22Rv1 (cell line): ENCODE results near the gene PTK6.

Experiments used
- H3K27ac ChIP-seq: fragments of 450-650 bp; 2 replicates; pipeline ENCODE4 v1.5.1; 2017
- CTCF ChIP-seq: fragments of 450-650 bp; IDR thresholded peaks from 2 replicates; pipeline ENCODE4 v1.5.1; 2017; ENCODE audit warnings: mild to moderate bottlenecking
- ZFX ChIP-seq: fragments of 450-650 bp; IDR thresholded peaks from 2 replicates; pipeline ENCODE4 v1.6.1; 2017; ENCODE audit warnings: antibody characterized with exemption, borderline replicate concordance

Gene PTK6

DNA sequence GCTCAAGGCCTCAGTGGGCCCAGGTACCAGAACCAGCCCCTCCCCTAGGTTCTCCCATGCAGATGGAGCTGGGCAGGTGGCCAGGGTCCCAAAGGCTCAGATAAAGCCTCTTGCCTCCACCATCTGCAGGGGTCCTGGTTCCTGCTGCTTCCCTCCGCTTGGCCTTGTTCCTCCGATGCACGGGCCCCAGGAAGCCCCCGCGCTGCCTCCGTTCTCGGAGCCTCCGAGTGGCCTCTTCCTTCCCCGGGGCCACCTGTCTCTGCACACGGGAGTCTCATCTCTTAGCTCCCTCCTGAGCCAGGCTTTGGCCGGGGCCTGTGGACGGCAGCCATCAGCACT is 1.9 kb upstream of the PTK6 start:
- no peak for TF ChIP-seq ZFX
- no peak for TF ChIP-seq CTCF
- H3K27ac ChIP-seq = peak overlapping the region; percentile 64

DNA sequence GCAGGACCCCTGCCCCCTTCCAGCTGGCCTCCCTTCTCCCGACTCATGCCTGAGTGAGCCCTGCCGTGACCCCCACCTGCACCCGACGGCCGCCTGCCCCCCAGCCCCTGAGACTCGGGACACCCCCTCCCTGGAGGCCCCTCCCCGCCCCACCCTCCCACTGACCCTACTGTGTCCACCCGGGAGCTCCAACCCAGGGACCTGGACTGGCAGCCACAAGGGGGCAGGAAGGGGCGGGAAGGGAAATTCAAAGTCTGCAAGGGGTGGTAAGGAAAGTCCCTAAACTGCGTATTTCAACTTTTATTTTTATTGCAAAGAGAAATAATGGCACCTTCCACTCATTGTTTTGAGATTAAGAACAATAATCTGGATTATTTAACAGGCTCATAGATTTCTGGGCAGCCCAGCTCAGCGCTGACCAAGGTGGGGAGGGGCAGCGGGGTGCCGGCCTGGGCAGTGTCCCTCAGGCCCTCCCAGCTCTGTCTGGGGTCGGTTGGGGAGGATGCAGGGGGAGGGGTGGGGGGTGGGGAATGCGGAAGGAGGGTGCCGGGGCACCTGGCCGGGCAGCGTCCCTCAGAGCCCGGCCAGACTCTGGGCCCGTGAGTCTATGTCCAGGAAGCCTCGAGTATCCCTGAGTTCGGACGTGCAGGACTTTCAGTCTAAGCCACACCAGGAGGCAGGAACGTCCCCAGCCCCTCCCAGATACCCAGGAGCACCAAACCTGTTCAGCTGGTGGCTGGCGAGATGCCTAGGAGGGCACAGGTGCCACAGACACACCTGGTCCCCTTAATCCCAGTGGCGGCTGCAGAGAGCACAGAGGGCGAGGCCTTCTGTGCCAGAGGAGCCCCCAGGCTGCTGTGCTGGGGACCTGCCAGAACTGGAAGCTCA is 1.3 kb upstream of the PTK6 start:
- no peak for TF ChIP-seq ZFX
- peak; percentile 53 for TF ChIP-seq CTCF
- H3K27ac ChIP-seq = peak overlapping the region; percentile 64

- peak overlapping the region; percentile 64 for H3K27ac ChIP-seq
- TF ChIP-seq CTCF (peak; percentile 84), ZFX (no peak)
These were observed 488 bp upstream of the PTK6 start for GRCh38 chr20:63537525-63538203.

- TF ChIP-seq CTCF (no peak), ZFX (no peak)
- H3K27ac ChIP-seq = no peak overlapping the region
These were observed 767 bp downstream of the PTK6 start for GRCh38 chr20:63536241-63536977.

DNA sequence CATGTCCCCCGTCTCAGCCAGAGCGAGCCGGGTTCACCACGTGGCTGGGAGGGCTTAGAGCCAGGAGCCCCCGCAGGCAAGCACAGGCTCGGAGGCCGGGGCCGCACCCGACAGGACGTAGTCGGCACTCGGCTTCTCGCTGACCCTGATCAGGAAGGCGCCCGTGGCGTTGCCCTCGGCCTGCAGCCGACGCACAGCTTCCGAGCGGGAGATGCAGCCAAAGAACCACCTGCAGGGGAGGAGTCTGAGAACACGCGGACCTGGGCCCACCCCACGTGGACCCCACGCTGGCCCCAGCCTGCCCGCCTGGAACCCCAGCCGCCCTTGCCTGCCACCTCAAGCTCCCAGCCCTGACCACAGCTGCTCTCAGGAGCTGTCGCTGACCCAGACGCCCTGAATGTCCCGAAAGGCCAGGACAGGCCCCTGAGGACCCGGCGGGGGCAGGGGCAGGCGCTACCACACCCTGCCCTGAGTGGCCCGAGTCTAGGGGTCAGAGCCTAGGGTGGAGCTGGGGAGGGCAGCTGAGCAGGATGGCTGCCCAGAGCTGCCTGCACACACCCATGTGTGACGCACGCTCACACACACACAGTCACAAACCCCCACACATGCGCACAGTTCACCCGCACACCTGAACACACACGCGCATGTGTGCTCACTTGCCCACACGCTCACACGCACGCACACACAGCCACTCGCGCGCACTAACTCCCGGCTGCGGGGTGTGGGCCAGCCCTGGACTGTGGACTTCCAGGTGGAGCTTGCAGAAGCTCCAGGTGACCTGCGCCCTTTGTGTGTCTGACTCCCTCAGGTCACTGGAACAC is 2.1 kb downstream of the PTK6 start:
- no peak overlapping the region for H3K27ac ChIP-seq
- TF ChIP-seq ZFX (no peak), CTCF (no peak)

DNA sequence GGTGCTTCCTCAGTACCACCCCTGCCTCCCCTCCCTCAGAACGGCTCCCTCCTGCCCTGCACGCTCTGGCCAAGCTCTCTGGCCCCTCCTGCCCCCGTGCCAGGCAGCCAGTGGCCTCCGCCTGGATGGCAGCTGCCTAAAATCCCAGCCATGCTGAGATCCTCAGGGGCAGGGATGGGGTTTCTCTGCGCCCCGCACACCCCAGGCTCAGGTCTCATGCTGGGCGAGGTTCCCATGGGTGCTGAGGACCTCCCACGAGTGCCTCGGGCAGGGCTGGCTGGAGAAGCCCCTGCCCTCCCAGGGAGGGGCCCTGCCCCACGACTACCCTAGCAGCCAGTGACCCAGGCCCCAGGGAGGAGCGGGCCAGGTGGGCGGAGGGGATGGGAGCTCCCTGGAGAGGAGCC is 2.7 kb downstream of the PTK6 start:
- no peak for TF ChIP-seq ZFX
- TF ChIP-seq CTCF = no peak
- no peak overlapping the region for H3K27ac ChIP-seq
